Mesothelial cell of epicardium (in vitro differentiated cells): Measurements from ENCODE around the gene ZNF536. TPM values are rescaled to one million over a fixed set of nuclear protein-coding genes. Genes with fewer than 3 reads are reported as not detected.

Source experiments
- DNase-seq, 2 experiments: peaks; one replicate each; pipeline ENCODE4 v3.0.0; 2021; ENCODE audit warnings: low spot score in 2 of 2; ENCODE audit not compliant: unreplicated experiment in 2 of 2
- H3K27ac Mint-ChIP-seq: 2 replicates; pipeline ENCODE4 v1.8.0; 2021; ENCODE audit warnings: mixed read lengths
- H3K27me3 Mint-ChIP-seq: 2 replicates; pipeline ENCODE4 v1.8.0; 2021; ENCODE audit warnings: low read depth, mixed read lengths
- H3K36me3 Mint-ChIP-seq: 2 replicates; pipeline ENCODE4 v1.8.0; 2021; ENCODE audit warnings: mixed read lengths
- H3K4me1 Mint-ChIP-seq: 2 replicates; pipeline ENCODE4 v1.8.0; 2021; ENCODE audit warnings: mixed read lengths
- H3K4me3 Mint-ChIP-seq: 2 replicates; pipeline ENCODE4 v1.8.0; 2021; ENCODE audit warnings: mild to moderate bottlenecking, moderate library complexity, mixed read lengths
- H3K9me3 Mint-ChIP-seq: 2 replicates; pipeline ENCODE4 v1.8.0; 2021; ENCODE audit warnings: mixed read lengths
- total RNA-seq: library from RNA; stranded (reverse); gene quantifications from 3 replicates; pipeline ENCODE4 v1.2.1, GENCODE V29; 2021
- TF ChIP-seq, protein P1 (sequence below): fragments of 200-600 bp; sonication (generic); IDR thresholded peaks from one replicate; pipeline ENCODE4 v1.5.0; 2021; ENCODE audit warnings: antibody characterized with exemption; ENCODE audit not compliant: unreplicated experiment

Gene ZNF536
- total RNA-seq, 1 donor from 2014 or later, result 9.2 TPM

- TF ChIP-seq, protein P1, sequence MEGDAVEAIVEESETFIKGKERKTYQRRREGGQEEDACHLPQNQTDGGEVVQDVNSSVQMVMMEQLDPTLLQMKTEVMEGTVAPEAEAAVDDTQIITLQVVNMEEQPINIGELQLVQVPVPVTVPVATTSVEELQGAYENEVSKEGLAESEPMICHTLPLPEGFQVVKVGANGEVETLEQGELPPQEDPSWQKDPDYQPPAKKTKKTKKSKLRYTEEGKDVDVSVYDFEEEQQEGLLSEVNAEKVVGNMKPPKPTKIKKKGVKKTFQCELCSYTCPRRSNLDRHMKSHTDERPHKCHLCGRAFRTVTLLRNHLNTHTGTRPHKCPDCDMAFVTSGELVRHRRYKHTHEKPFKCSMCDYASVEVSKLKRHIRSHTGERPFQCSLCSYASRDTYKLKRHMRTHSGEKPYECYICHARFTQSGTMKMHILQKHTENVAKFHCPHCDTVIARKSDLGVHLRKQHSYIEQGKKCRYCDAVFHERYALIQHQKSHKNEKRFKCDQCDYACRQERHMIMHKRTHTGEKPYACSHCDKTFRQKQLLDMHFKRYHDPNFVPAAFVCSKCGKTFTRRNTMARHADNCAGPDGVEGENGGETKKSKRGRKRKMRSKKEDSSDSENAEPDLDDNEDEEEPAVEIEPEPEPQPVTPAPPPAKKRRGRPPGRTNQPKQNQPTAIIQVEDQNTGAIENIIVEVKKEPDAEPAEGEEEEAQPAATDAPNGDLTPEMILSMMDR, result no peak
- H3K4me3 Mint-ChIP-seq, result no peak overlapping the region
- peaks cover 3% of the 10 kb centered on the region for H3K4me1 Mint-ChIP-seq
- H3K27ac Mint-ChIP-seq, result no peak overlapping the region
- H3K9me3 Mint-ChIP-seq, result no peaks in the 10 kb centered on the region
- H3K36me3 Mint-ChIP-seq, result no peaks in the 10 kb centered on the region
- peaks cover 77% of the 10 kb centered on the region for H3K27me3 Mint-ChIP-seq
- no peak for DNase-seq
Observed at GRCh38 chr19:30386551-30387143, 14.5 kb downstream of the ZNF536 start.

- H3K4me3 Mint-ChIP-seq, result no peak overlapping the region
- H3K4me1 Mint-ChIP-seq, result peaks cover 9% of the 10 kb centered on the region
- TF ChIP-seq, protein P1, result no peak
- DNase-seq, result no peak
- no peak overlapping the region for H3K27ac Mint-ChIP-seq
- H3K9me3 Mint-ChIP-seq, result no peaks in the 10 kb centered on the region
- H3K27me3 Mint-ChIP-seq, result peaks cover 78% of the 10 kb centered on the region
- no peaks in the 10 kb centered on the region for H3K36me3 Mint-ChIP-seq
Observed at GRCh38 chr19:30387311-30388115, 15.3 kb downstream of the ZNF536 start.

- TF ChIP-seq, protein P1, result no peak
- peak in 1 of 2 experiments; percentile 29 for DNase-seq
- Mint-ChIP-seq H3K4me3 (no peak overlapping the region), H3K27me3 (peaks cover 81% of the 10 kb centered on the region), H3K9me3 (no peaks in the 10 kb centered on the region), H3K4me1 (peaks cover 9% of the 10 kb centered on the region), H3K36me3 (no peaks in the 10 kb centered on the region), H3K27ac (no peak overlapping the region)
Observed at GRCh38 chr19:30388327-30388726, 16.1 kb downstream of the ZNF536 start.

GRCh38 chr19:30388819-30389218, 16.6 kb downstream of the ZNF536 start:
- H3K4me1 Mint-ChIP-seq, result peaks cover 9% of the 10 kb centered on the region
- TF ChIP-seq, protein P1, result no peak
- H3K4me3 Mint-ChIP-seq, result no peak overlapping the region
- no peak overlapping the region for H3K27ac Mint-ChIP-seq
- no peaks in the 10 kb centered on the region for H3K36me3 Mint-ChIP-seq
- DNase-seq, result peak in 1 of 2 experiments; percentile 26
- peaks cover 85% of the 10 kb centered on the region for H3K27me3 Mint-ChIP-seq
- H3K9me3 Mint-ChIP-seq, result no peaks in the 10 kb centered on the region

- peaks cover 91% of the 10 kb centered on the region for H3K27me3 Mint-ChIP-seq
- peak in 1 of 2 experiments; percentile 33 for DNase-seq
Observed at GRCh38 chr19:30390356-30390988, 18.3 kb downstream of the ZNF536 start.

More at GRCh38 chr19:30390356-30390988, 18.3 kb downstream of the ZNF536 start:
- no peaks in the 10 kb centered on the region for H3K9me3 Mint-ChIP-seq
- H3K4me3 Mint-ChIP-seq, result no peak overlapping the region
- H3K4me1 Mint-ChIP-seq, result peaks cover 9% of the 10 kb centered on the region
- TF ChIP-seq, protein P1, result no peak
- H3K27ac Mint-ChIP-seq, result no peak overlapping the region
- H3K36me3 Mint-ChIP-seq, result no peaks in the 10 kb centered on the region
